Ramos (cell line): ENCODE measurements around the gene CATSPER4.
"Not testable (repeated sequence)": the region's sequence is repeated elsewhere in the genome, so short reads cannot be mapped to it uniquely, and the experiment has no call there.

Experiments
- in situ Hi-C: fragments of 300-500 bp; cut with MboI; formaldehyde crosslinking; loops from one replicate; pipeline ENCODE4 v1.14.3; 2022; ENCODE audit warnings: low sequenced_read_pairs; ENCODE audit not compliant: unreplicated experiment

Gene CATSPER4

DNA sequence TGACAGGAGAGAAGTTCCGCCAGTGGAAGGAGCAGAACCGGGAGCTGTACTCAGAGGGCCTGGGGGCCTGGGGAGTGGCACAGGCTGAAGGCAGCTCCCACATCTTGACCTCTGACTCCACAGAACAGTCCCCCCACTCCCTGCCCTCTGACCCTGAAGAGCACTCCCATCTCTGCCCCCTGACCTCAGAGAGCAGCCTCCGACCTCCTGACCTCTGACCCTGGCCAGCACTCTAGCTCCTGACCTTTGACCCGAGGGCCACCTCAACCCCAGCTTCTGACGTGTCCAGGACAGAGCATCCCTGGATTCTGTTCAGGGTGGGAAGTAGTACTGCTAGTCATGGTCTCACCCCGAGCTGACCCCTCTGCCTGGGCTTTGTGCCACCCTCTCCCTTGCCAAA lies 1.1 kb upstream of the CATSPER4 start:
- in situ Hi-C loops, result no loop called here

DNA sequence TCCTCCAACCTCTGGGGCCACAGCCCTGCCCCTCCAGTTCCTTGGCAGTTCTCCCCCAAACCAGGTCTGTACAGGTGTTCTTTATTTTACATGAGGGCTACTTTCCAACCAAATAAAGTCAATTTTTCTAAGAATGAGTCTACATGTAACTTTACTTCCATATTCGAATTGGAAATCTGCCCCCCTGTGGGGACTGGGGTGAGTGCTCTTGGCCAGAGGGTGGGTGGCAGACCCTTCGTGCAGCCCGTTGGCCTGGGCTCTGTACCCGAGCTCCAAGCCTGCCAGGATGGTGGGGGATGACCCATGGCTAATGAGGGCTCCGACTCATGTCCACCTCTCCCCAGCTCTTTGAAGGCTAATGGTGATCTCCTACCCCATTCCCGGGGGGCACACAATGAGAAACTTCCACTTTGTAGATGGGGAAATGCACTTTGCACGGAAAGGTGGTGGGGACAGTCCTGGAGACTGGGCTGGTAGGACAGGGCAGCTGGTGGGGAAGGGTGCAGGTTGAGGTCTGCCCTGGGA lies 589 bp upstream of the CATSPER4 start:
- in situ Hi-C loops, result no loop called here

DNA sequence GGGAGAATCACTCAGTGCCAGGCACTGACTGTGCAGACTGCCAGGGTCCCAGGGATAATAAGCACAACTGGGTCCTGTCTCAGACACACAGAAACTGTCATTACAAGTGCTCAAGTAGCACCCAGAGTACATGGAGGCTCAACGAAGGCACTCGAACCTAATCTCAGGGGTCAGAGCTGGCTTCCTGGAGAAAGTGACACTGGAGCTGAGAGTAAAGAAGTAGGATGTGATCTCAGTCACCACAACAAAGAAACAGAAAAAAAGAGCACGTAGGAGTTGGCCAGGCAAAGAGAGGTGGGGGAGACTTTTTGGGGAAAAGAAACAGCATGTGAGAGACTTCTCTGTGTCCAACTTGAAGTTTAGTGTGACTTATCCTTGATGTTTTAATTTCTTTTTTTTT lies 1.3 kb downstream of the CATSPER4 start:
- in situ Hi-C loops, result no loop called here

DNA sequence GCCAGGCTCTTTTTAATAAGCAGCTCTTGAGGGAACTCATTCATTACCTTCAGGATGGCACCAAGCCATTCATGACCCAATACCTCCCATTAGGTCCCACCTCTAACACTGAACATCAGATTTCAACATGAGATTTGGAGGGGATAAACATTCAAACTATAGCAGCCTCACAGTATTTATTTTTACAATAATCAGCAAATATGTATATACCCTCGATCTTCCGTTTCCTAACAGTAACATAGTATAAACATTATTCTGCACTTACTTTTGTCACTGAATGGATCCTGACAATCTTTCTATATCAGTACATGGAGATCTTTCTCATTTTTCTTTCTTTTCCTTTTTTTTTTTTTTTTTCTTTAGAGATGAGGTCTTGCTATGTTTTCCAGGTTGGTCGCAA lies 5.4 kb downstream of the CATSPER4 start:
- in situ Hi-C loops, result no loop called here

DNA sequence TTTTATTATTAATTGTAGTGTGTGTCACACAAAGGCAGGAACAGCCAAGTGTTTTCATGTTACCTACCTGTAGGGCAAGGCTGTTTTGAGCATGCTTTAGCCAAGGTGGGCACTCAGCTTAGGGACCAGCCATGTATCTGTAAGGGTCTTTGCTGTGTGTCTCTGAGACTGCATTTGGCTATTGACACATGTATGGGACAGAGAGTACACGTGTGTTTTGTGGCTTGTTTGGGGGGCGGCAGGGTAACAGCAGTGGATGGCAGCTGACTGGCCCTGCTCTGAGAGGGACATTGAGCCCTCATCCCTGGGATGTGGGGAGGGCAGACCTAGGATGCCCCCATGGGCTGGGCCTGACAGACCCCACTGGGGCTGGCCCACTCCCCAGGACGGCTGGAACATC lies 6.9 kb downstream of the CATSPER4 start:
- in situ Hi-C loops, result no loop called here

DNA sequence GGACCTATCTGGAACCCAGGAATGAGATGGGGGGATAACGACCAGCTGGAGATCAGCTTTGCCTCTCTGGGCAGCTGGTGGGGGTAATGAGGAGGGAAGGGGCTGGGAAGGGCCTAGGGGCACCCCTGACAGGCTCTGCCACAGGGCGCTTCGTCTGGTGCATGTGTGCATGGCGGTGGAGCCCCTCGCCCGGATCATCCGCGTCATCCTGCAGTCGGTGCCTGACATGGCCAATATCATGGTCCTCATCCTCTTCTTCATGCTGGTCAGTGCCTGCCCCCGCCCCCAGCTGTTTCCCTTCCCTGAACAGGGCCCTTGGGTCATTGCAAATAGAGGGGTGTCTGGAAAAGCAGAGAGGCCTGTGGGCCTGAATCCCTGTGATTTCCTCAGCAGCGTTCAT lies 7.4 kb downstream of the CATSPER4 start:
- in situ Hi-C loops, result no loop called here

DNA sequence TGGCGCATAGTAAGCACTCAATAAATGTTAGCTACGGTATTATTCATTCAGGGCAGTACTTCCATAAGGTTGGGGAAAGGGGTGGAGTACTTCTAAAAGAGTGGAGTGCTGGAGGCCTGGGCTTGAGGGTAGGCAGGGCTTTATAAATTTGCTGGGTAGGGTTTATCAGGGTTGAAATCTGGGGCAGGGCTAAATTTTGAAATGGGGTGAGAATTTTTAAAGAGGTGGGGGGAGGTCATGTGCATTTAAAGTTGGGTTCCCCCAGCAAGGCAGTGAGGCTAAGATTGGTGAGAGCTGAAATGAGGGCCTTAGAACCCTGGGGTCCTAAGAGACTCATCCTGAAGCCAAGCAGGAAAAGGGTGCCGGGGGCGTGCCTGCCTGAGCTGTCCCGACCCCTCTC lies 10.0 kb downstream of the CATSPER4 start:
- in situ Hi-C loops, result no loop called here

DNA sequence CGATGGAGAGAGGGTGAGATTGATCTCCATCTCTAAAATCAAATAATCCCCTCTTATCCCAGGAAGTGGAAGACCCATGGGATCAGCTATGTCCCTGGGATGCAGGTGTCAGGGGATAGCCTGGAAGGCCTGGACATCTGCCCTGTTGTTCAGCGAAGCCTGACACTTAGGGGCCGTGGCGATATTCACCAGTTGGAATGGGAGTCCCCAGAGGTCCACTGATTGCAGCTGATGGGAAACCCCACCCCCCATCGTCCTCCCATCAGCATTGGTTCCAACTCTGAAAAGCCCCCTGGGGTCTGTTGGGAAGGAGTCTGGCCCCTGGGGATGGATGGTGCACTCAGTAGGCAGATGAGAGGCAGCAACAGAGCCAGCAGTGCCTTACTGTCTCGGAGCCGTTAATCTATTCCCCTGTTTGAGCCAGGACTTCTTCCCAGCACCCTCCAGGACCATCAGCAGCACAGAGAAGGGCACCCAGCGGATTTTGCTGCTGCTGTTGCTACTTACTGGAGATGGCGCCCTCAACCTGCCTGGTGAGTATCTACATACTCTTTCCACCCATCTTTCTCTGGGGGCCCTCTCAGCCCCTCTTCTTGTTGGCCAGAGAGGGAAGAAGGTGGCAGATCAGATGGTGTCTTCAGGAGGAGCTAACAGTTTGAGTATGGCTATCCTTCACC lies 13.4 kb downstream of the CATSPER4 start:
- in situ Hi-C loops, result no loop called here

DNA sequence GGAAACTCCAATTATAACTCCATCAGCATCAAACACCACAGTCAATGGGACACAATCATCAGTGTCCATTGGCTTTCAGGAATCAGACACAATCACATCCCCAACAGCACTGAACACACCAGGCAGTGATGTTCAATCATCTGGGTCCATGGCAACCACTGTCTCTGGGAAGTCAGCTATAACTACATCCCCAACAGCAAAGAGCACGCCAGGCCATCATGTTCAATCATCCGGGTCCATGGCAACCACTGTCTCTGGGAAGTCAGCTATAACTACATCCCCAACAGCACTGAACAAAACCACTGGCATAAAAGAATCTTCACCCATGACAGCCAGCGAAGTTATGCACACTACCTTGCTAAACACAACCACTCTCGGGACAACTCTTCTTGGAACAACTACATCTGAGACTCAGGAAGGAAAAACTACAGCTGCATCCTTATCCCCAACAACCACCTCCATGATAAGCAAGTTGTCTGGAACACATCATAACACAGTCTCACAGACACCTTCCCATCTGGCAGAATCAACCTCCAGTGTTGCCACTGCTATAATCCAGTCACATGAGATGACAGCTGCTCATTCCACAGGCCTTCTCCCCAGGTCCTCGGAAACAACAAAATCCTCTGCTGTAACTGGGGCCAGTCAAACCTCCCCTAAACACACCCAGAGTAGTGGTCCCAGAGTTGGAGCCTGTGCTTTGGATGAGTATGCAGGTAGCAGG lies 19.9 kb downstream of the CATSPER4 start:
- in situ Hi-C loops, result no loop called here

DNA sequence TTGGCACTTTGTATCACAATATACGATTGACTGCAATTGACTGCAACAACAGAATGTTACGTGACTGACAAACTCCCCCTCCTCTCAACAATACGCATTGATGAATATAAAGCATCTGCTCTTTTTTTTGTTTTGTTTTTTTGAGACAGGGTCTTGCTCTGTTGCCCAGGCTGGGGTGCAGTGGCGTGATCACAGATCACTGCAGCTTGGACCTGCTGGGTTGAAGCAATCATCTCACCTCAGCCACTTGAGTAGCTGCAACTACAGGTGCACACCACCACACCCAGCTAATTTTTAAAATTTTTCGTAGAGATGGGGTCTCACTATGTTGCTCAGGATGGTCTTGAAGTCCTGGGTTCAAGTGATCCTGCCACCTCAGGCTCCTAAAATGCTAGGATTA lies 22.3 kb downstream of the CATSPER4 start:
- in situ Hi-C loops, result no loop called here

DNA sequence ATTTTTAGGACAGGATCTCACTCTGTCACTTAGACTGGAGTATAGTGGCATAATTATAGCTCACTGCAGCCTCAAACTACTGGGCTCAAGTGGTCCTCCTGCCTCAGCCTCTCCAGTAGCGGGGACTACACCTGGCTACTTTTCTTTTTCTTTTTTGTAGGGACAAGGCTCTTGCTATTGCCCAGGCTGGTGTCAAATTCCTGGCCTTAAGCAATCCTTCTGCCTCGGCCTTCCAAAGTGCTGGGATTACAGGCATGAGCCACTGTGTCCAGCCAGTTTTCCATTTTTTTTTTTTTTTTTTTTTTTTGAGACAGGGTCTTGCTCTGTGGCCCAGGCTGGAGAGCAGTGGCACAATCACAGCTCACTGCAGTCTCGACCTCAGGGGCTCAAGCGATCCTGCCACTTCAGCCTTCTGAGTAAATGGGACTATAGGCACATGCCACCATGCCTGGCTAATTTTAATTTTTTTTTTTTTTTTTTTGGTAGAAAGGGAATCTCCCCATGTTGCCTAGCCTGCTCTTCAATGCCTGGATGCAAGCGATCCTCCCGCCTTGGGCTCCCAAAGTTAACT lies 23.0 kb downstream of the CATSPER4 start:
- in situ Hi-C loops, result no loop called here

DNA sequence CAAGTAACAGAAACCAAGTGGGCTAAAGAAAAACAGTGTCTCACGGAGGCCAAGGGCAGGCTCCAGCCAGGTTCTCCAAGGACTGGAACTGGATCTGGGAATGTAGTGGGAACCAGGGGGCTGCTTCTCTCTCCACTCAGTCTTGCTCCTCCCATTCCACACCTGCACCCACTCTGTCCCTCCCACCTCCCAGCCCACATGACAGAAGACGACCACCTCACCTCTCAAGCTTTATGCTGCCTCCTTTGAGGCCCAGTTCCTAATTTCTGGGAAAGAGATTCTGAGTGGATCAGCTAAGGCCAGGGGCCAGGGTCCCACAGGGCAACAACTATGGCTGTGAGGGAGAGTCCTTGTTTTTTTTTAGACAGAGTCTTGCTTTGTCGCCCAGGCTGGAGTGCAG lies 24.8 kb downstream of the CATSPER4 start:
- in situ Hi-C loops, result no loop called here

DNA sequence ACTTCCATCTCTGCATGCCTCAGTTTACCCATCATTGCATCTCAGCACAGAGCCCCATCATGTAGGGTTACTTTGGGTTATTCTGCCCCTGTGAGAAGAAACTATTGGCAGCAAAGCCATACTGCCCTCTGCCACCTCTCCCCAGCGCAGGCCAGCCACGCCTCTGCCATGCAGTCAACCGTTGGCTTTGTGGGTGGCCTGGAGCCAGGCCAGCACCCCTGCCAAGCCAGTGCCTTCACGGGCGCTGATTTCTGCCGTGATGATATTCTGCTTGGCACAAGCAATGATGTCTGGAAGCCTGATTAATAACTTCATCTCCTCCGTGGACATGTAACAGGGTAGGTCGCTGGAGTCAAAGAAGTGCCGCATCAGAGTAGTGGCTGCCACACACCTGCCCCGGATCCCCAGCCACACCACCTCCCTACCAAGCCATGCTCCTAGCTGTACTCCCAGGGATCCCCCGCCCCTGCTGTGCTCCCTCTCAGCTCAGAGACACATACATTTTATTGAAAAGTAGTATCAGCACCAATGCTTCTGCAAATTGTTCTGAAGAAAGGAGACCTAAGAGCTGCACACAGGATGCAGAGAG lies 28.6 kb downstream of the CATSPER4 start:
- in situ Hi-C loops, result no loop called here

DNA sequence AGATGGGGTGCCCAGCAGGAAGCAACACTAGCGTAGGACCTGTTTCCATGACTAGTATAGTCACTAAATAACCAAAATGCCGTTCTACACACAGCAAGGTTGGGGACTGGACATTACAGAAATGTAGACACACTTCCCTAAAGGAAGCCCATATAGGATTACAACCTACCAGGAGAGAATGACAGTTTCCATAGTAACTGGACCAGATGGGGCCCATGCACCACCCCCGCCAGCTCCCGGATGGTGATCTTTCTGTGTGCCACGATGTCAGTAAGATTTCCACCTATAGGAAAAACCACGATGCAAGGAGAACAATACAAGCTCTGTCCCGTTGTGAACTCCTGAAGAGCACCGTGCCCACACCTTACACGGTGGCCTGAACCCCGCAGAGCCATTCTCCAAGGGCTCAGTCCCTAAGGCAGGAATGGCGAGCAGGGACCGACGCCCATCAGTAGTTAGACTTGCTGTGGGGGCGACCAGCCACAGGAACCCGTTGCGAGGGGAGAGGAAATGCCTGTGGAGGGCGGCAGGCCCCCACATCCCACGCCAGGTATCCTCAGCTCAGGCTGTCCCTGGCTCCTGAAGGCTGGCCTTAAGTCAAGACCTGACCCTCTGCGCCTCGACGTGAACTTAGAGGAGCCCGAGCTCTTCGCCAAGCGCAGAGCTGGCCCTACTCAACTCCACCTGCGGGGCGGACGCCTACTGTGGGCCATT lies 30.0 kb downstream of the CATSPER4 start:
- in situ Hi-C loops, result no loop called here

DNA sequence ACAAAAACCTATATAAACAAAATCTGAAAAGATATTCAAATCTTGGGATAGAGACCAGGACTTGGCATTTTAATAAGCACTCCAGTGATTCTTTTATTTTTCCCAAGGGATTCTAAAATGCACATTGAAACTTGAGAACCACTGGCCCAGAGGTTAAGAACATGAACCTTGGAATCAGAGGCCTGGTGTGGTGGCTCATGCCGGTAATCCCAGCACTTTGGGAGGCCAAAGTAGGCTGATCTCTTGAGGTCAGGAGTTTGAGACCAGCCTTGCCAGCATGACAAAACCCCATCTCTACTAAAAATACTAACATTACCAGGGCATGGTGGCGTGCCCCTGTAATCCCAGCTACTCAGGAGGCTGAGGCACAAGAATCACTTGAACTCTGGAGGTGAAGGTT lies 30.7 kb downstream of the CATSPER4 start:
- in situ Hi-C loops, result no loop called here

DNA sequence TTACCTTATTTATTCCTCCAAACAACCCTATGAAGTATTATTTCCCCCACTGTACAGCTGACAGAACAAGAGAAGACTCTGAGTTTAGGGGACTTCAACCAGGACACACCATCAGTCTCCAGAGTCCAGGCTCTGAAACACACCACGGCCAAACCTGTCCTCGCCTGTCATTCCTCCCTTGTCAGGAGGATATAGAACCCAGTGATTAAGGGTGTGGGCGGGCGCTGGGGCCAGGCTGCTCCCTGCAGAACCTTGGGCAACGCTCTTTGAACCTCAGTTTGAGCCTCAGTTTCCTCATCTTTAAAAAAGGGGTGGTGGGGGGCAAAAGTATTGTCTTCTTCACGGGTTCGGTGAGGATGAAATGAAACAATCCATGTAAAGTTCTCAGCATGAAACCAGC lies 34.2 kb downstream of the CATSPER4 start:
- in situ Hi-C loops, result no loop called here

DNA sequence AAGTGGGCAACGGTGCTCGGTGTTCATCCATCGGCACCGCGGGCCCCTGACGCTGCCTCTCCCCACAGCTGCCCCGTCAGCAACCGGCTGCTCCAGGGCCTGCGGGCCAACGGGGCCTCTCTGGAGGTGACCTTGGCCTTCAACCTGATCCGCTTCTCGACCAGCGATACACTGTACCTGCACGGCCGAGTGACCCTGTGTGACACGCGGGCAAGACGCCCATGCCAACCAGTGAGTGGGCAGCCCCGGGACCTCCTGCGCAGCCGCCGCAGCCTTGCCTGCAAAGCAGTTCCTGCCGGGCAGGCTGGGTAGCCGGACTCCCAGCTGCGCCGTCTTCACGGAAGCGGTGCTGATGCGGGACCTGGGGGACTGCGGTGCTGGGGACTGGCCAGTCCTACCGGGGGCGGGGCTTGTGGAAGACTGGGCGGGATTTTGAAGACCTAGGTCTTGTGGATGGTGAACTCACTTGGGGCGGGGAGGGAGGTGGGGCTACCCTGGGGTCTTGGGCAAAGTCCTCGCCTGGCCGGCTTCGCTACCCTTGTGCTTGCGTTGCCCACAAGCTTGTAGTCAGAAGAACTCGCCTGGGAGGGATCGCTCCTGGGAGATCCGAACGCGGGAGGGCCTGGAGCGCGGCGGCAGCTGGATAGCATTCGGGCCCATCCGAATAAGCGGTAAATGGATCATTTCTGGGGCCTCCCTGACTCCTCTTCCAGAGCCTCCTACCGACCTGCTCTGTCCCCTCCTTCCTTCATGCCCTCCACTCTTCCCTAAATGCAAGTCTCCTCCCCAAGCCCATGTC lies 34.8 kb downstream of the CATSPER4 start:
- in situ Hi-C loops, result no loop called here

DNA sequence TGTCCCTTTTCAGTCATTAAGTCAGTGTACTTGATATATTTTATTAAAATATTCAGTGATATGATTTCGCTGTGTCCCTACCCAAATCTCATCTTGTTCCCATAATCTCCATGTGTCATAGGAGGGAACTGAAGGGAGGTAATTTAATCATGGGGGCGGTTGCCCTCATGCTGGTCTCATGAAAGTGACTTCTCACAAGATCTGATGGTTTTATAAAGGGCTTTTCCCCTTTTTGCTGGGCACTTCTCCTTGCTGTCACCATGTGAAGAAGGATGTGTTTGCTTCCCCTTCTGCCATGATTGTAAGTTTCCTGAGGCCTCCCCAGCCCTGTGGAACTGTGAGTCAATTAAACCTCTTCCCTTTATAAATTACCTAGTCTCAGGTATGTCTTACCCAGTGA lies 40.3 kb downstream of the CATSPER4 start:
- in situ Hi-C loops, result not testable (repeated sequence)

DNA sequence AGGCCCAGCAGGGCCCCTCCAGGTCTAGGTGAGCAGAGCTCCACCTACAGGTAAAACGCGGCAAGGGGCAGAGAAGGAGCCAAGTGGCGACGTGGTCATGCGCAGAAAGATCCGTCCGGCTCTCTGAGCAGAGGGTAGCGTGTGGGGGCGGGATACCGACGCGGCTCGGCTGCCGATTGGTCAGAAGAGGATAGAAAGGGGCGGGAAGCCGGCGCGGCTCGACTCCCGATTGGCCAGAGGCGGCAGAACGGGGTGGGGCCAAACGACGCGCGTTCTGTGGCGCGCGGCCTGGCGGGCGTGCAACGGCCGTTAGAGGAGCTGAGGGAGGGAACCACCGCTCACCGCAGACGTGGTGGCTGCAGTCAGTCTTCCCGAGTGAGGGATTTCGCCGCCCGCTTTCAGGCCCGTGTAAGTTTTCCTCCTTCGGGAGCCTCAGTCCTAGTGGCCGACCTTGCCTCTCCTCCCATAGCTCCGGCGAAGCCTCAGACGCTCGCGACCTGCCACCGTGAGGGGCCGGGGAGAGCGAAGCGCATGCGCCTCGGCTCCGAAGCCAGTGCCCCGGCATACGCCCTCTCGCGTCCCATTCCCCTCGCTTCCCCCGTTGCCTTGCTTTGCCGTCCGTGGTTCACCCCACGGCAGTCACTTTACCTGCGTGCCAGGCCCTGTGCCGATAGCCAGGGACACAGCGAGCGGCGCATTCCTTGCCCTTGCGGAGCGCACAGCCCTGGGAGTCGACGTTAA lies 43.7 kb downstream of the CATSPER4 start, which contains the start of gene CEP85:
CEP85 (plus strand) TSS at position 298 of the 741 bp plus-strand sequence. CDS start 5,584 bp downstream, outside the sequence.
- in situ Hi-C loops, result no loop called here
